NCI-H345 (cell line): ENCODE data around the gene SCAMP4.
"Not testable (repeated sequence)": the region's sequence is repeated elsewhere in the genome, so short reads cannot be mapped to it uniquely, and the experiment has no call there.

Experiments
- DNase-seq: peaks from one replicate; lab custom pipeline; 2025; lab: John Stamatoyannopoulos, UW

SCAMP4 gene

DNA sequence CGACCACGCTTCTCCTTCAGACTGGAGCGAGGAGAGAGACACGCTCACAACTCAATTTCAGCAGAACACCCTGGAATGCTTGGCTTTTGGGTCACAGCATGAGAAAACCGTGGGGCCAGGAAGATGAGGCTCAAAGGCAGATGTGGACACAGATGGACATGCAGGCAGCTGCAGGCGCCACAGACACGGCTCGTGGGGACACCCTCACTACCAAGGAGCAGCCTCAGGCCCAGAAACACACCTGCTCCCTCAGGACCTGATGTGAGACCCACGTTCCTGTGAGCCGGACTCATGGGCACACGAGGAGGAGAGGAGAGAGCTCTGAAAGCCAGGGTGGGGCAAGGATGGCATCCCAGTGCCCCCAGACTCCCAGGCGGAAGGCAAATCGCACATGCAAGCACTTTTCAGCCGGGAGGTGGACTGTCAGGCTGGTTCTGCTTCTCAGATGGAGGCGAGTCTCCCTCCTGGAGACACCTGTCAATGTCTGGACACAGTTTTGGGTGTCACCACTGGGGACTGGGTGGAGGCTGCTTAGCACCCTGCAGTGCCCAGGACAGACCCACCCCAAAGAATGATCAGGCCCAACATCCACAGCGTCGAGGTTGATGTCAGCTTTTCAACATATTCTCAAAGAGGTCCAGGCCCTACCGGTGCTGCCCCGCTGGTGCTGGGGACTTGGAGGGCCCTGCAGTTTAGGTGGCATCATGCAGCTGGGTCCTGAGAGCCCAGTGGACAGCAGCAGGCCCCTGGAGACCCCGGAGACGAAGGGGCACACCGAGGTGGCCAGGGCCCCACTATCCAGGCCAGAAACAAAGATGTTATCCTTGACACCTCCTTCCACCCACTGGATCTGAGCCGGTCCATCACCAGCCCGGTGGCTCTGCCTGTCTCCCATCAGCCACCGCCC, 22.2 kb upstream of the SCAMP4 start:
- DNase-seq: no peak

DNA sequence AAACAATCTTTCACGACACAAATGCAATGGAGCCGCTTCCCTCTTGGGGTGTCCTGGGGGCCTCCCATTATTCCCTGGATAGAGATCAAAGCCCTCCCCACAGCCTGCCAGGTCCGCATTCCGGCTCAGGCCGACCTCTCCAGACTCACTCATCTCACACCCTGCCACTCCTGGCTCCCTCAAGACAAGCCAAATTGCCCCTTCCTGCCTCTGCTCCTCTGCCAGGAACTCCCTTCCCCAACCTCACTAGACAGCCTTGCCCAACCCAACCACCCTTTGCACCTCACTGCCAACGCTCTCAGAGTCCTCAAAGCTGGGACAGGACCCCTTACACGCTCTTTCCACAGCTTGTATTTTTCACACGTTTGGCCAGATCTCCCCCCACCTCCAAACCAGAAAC, 21.4 kb upstream of the SCAMP4 start:
- DNase-seq: no peak

DNA sequence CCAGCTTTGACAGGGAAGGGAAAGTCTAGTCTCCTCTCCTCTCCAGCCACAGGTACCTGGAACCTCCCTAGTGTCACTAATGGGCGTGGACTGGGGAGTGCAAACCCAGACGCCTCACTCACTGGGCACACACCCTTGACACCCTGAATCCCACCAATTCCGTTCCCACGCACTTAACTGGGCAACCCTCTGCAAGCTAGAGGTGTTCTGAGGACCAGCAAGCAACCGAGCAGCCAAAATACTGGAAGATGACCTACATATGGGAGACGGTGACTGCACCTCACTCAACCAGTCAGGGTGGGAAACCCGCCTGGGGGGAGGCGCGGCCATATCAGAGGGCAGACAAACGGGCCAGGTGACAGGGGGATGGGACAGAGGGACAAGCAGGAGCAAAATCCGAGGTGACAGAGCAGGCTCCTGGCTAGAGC, 20.9 kb upstream of the SCAMP4 start:
- DNase-seq: no peak

DNA sequence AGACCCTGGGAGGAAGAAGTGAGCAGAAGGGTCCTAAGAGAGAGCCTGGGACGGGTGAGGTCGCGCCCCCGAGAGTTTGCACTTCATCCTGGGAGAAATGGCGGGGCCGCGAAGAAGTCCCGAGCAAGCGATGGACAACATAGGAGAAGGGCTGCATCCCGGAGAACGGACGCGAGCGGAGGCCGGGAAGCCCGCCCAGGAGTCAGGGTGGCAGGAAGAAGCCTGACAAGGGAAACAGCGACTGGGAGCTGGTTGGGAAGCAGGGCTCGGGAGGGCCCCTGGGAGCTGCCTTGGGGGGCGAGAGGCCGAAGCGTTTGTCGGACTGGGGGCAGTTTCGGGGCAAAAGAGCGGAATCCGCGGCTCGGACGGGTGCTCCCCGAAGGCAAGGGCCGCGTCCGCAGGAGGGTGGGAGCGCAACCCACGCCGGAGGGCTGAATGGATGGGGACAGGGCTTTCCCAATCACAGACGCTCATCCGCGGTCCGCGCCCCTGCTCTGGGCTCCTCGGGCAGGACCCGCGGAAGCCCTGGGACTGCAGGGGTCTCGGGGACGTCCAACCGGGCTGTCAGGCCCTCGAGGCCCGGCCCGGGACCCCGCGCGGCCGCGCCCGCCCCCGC, 20.4 kb upstream of the SCAMP4 start:
- no peak for DNase-seq

DNA sequence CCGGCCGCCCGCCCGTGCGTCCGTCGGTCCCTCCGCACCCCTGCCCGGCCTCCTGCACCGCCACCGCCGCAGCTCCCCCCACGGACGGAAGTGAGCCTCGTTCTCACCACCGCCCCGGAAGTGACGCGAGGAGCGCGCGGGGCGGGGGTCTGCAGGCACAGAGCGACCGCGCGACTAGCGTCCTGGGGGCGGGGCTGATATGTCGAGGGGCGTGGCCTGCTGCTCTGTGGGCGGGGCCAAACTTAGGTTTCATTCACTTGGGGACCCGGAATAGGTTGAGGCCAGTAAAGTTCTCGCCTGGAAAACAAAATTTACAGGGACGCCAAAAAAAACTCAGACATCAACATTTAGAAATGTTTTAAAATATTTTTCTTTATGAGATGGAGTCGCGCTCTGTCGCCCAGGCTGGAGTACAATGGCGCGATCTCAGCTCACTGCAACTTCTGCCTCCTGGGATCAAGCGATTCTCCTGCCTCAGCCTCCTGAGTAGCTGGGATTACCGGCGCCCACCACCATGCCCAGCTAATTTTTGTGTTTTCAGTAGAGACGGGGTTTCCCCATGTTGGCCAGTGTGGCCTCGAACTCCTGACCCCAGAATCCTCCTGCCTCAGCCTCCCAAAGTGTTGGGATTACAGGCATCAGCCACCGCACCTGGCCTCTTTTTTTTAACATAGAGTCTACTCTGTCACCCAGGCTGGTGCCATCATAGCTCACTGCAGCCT, 19.6 kb upstream of the SCAMP4 start, which contains the start of gene ABHD17A:
ABHD17A (minus strand) TSS at position 99 of the 722 bp plus-strand sequence. CDS start 3,930 bp downstream, outside the sequence.
- DNase-seq: peak; percentile 95

DNA sequence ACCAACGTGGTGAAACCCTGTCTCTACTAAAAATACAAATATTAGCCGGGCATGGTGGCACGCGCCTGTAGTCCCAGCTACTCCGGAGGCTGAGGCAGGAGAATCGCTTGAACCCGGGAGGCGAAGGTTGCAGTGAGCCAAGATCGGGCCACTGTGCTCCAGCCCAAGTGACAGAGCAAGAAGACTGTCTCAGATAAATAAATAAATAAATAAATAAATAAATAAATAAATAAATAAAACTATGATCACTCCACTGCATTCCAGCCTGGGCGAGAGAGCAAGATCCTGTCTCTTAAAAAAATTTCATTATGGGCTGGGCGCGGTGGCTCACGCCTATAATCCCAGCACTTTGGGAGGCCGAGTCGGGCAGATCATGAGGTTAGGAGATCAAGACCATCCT, 18.8 kb upstream of the SCAMP4 start:
- DNase-seq: not testable (repeated sequence)

DNA sequence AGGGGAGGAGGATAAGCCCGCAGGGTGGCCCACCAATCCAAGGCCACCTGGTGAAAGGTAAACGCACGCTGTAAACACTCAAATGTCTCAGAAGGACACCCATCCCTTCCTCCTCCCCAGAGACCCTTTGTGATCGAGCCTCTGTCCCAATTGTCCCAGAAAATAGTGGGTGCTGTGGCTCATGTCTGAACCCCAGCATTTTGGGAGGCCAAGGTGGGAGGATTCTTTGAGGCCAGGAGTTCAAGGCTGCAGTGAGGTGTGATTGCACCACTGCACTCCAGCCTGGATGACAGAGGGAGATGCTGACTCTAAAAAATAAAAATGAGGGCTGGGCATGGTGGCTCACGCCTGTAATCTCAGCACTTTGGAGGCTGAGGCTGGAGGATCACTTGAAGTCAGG, 16.8 kb upstream of the SCAMP4 start:
- no peak for DNase-seq

DNA sequence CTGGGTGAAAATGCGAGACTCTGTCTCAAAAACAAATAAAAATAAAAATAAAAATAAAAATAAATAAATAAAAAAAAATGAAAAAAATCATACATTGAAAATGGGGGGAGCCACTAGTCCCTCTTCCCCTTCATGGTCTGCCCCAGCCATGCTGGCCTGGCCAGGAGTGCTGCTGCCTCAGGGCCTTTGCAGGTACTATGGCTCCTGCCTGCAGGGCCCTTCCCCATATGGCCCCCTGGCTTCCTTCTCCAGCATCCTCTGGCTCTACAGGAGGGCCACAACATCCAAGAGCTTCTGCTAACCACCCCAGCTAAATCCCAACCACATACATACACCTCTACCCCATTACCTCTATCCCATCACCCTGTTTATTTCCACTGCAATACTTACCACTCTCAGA, 15.3 kb upstream of the SCAMP4 start:
- DNase-seq: no peak

DNA sequence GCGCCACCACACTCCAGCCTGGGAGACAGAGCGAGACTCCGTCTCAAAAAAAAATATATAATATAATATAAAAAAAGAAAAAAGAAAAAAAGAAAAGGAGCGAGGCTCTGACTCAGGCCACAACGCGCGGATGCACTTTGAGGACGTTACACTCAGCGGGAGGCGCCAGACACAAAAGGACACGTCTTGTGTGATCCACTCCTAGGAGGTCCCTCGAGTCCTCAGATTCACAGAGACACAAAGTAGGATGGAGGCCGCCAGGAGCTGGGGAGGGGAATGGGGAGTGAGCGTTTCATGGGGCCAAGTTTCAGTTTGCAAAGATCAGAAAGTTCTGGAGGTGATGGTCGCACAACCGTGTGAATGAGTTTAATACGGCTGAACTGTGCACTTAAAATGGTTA, 11.4 kb upstream of the SCAMP4 start:
- DNase-seq: no peak

DNA sequence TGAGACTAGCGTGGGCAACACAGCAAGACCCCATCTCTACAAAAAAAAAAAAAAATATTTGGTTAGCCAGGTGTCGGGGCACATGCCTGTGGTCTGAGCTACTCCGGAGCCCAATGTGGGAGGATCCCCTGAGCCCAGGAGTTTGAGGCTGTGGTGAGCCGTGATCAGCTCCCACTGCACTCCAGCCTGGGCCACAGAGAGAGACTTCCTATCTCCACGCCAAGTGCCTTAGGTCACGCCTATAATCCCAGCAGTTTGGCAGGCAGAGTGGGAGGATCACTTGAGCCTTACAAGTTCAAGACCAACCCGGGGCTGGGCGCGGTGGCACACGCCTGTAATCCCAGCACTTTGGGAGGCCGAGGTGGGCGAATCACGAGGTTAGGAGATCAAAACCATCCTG, 8.7 kb upstream of the SCAMP4 start:
- no peak for DNase-seq

DNA sequence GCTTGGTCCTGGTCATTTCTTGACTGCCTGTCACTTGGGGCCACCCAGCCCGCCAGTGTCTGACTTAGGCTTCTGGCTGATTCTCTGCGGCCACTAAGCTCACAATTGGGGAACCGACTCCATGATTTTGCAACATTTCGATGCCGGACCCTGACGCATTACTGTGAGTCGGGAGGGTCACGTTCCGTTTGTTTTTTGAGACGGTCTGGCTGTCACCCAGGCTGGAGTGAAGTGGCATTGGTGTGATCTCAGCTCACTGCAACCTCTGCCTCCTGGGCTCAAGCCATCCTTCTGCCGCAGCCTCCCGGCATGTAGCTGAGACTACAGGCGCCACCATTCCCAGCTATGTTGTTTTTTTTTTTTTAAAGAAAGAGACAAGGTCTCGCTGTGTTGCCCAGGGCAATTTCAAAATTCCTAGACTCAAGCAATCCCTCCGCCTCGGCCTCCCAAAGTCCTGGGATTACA, 3.2 kb upstream of the SCAMP4 start:
- no peak for DNase-seq

DNA sequence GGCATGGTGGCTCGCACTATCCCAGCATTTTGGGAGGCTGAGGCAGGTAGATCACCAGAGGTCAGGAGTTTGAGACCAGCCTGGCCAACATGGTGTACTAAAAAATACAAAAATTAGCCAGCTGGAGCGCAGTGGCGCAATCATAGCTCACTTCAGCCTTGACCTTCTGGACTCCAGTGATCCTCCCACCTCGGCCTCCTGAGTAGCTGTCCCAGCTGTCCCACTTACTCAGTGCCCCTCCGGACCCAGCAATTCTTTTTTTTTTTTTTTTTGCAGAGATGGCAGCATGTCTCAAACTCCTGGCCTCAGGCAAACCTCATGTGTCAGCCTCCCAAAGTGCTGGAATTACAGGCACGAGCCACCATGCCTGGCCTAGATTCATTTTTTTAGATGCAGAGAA, 2.3 kb upstream of the SCAMP4 start:
- no peak for DNase-seq

DNA sequence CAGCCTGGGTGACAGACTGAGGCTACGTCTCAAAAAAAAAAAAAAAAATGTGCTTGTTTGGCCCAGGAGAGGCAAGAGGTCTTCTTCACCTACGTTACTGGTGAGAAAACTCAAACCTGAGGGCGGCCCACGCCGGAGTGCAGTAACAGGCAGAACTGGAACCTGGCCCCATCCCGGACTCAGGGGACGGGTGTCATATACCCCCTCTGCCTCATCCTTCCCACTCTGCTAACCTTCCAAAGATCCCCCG, 414 bp upstream of the SCAMP4 start:
- DNase-seq: no peak

DNA sequence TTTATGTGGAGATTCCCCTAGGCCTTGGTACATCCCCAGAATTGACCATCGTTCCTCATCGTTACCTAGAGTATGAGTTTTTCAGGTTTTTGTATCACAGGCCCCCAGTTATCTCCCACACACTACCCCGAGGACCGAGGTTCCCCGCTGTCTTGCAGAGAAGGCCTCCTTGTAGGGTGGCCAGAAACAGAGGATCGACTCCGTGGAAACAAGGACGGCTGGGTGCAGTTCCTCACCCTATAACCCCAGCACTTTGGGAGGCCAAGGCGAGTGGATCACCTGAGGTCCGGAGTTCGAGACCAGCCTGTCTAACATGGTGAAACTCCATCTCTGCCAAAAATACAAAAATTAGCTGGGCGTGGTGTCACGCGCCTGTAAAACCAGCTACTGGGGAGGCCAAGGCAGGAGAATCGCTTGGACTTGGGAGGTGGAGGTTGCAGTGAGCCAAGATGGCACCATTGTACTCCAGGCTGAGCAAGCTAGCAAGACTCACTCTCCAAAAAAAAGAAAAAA, 720 bp downstream of the SCAMP4 start:
- DNase-seq: no peak

DNA sequence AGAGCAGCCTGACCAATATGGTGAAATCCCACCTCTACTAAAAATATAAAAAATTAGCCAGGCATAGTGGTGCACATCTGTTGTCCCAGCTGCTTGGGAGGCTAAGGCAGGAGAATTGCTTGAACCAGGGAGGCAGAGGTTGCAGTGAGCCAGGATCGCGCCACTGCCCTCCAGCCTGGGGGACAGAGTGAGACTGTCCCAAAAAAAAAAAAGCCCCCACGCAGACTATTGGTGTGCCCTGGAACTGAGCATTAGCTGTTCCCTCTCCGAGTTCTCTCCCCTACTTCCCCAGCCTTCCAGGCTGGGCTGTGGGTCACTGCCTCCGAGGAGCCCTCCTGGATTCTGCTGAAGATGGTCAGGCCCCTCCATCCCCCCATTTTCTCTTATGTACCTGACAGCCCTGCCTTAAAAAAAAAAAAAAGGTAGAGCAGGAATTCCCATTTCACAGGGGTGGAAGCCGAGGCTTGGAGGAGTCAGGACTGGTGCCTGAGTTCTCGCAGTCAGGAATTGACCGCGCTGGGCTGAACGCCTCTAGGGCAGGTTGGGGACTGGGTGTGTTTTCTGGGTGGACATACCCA, 1.9 kb downstream of the SCAMP4 start:
- no peak for DNase-seq

DNA sequence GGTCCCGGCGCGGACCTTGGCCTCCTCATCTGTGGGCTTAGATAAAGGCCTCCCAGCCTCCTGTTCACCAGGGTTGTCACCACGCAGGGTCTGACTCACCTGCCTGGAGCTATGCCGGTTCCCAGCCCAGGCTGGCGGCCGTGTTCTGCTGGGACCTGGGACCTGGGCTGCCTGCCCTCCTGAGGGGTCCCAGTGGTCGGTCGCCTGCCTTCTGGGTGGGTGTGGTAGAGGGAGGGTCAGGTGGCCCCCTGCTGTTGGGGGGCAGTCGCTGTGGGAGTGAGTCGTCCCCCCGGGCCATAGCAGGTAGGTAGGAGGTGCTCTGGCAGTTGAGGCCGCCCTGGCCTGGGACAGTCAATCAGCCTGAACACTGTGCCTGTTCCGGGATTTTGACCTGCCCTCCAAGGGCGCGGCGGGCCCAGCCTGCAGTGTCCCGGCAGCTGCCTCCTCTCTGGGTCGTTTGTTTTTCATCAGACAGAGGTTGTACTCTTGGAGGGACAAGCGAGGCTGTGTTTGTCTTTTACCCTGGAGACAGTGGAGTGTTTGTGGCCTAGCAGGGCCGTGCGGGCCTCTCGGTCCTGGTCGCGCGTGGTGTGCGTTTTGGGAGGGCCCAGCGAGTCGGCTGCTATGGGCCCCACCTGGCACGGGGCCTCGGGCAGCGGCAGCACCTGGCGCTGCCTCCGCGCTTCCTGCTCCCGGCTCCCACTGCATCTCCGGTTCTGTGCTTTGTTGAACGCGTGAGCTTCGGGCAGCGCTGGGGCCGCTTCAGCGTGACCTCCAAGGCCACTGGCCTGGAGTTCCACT, 2.6 kb downstream of the SCAMP4 start:
- no peak for DNase-seq

DNA sequence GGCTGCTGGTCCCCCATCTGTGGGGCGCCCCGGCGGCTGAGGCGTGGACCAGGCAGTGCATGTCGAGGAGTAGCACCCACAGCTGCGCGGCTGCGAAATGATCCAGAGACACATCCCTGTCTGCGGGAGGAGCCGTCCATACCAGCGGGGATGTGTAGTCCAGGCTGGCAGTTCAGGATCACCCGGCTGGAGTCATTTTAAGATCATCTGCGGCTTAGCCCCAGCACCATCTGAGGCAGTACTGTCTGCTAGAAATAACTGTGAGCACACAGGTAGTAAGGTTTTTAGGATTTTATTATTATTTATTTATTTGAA, 3.1 kb downstream of the SCAMP4 start:
- DNase-seq: no peak

DNA sequence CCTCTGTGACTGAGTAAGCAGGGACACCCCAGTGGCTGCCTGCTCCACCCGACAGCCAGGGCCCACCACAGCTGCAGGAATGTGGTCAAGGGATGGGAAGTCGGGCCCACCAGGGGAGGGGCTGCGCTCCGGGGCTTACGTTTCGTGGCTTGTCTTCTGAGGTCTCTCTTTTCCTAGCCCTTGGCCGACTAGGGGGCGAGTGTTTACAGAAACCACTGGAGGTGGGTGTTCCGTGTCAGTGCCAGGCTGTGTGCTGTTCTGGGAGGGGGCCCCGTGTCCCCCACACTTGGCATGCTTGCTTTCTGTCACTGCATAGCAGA, 4.5 kb downstream of the SCAMP4 start:
- DNase-seq: no peak

DNA sequence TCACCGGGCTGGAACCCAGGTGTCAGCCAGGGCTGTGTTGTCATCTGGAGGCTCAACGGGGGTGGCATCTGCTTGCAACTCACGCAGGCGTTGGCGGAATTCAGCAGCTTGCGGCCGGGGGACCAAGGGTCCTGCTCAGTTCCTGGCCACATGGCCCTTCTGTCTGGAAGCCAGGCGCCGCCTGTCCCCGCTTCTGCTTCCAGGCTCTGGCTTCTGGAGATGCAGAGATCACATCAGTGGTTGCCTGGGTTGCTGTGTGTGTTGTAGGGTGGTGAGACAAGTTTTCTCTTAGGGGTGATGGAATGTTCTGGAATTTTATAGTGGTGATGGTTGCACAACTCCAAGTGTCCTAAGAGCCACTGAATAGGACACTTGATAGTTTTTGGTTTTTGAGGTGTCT, 5.0 kb downstream of the SCAMP4 start:
- DNase-seq: no peak

DNA sequence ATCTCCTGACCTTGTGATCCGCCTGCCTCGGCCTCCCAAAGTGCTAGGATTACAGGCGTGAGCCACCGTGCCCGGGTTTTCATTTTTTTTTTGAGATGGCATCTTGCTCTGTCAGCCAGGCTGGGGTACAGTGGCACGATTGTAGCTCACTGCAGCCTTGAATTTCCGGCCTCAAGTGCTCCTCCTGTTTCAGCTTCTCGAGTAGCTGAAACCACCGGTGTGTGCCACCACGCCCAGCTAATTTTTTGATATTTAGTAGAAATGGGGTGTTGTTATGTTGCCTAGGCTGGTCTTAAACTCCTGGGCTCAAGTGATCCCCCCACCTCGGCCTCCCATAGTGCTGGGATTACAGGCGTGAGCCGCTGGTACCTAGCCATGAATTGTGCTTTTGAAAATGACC, 5.9 kb downstream of the SCAMP4 start:
- DNase-seq: no peak

DNA sequence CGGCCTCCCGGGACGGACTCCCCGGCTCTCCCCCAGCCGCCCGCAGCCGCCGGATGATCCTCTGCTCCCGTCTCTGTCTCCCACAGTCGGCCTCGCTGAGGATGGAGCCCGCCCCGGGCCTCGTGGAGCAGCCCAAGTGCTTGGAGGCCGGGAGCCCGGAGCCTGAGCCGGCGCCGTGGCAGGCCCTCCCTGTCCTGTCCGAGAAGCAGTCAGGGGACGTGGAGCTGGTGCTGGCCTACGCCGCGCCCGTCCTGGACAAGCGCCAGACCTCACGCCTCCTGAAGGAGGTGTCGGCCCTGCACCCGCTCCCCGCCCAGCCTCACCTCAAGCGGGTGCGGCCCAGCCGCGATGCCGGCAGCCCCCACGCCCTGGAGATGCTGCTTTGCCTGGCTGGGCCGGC, 6.8 kb downstream of the SCAMP4 start:
- no peak for DNase-seq
